Heart left ventricle (tissue), 16 donors: ENCODE data around the gene EMX1. TPM values are rescaled to one million over a fixed set of nuclear protein-coding genes. Genes with fewer than 3 reads are reported as not detected.

Experiments used
- ATAC-seq, 4 donors: fragments of 200-7000 bp; cut with Tn5 transposase; one replicate each; pipeline ENCODE4 v1.9.1; 2020 to 2022; ENCODE audit warnings: moderate library complexity in 4 of 4, mild to moderate bottlenecking in 3 of 4, moderate number of reproducible peaks in 1 of 4
- DNase-seq, 5 donors: peaks; one replicate each; pipeline ENCODE4 v3.0.0-alpha.2; 2020
- H3K27ac ChIP-seq, 12 donors: fragments of 200-600 bp; sonication (generic) in 4 of 12; one replicate each; pipeline versions ENCODE4 v1.5.0 to v1.8.0; 2016 to 2022; ENCODE audit warnings: mild to moderate bottlenecking in 2 of 12
- H3K27me3 ChIP-seq, 9 donors: fragments of 200-600 bp; sonication (generic) in 2 of 9; one replicate each; pipeline versions ENCODE4 v1.5.1 to v1.8.0; 2016 to 2022; ENCODE audit warnings: mild to moderate bottlenecking in 3 of 9
- H3K36me3 ChIP-seq, 9 donors: fragments of 200-600 bp; sonication (generic) in 2 of 9; one replicate each; pipeline versions ENCODE4 v1.5.0 to v1.8.0; 2018 to 2022; ENCODE audit warnings: mild to moderate bottlenecking in 2 of 9
- H3K4me1 ChIP-seq, 12 donors: fragments of 200-600 bp; sonication (generic) in 4 of 12; one replicate each; pipeline versions ENCODE4 v1.5.0 to v1.8.0; 2016 to 2022; ENCODE audit warnings: mild to moderate bottlenecking in 3 of 12
- H3K4me3 ChIP-seq, 12 donors: fragments of 200-600 bp; sonication (generic) in 4 of 12; one replicate each; pipeline versions ENCODE4 v1.5.0 to v1.8.0; 2017 to 2022; ENCODE audit warnings: mild to moderate bottlenecking in 9 of 12, moderate library complexity in 4 of 12
- H3K9me3 ChIP-seq, 12 donors: fragments of 200-600 bp; sonication (generic) in 4 of 12; one replicate each; pipeline versions ENCODE4 v1.5.0 to v1.8.0; 2016 to 2022; ENCODE audit warnings: mild to moderate bottlenecking in 1 of 12
- POLR2A ChIP-seq, 2 donors: fragments of 450-650 bp; IDR thresholded peaks; one replicate each; pipeline ENCODE4 v1.6.1; 2017; ENCODE audit warnings: antibody characterized with exemption in 2 of 2, mild to moderate bottlenecking in 2 of 2, moderate library complexity in 2 of 2
- WGBS, 4 donors: extraction: QIAGEN DNeasy Blood & Tissue Kit in 2 of 4; methylation state at CpG; one replicate each; pipeline versions ENCODE4 v1.1.5 to v1.1.7; 2013 to 2018; 5-methylcytosine and 5-hydroxymethylcytosine counted together
- intact Hi-C, 10 donors: fragments of 100-400 bp; cut with DNase I; formaldehyde crosslinking; loops; one replicate each; pipeline versions ENCODE4 v1.11.1 to v1.14.2; 2022
- polyA plus RNA-seq, 2 donors: library from polyadenylated mRNA; stranded (reverse); fragments of 200-250 nt; gene quantifications; one replicate each; pipeline ENCODE4 v1.2.3, GENCODE V29; 2013
- total RNA-seq, 9 donors: library from RNA; depleted of rRNA in 2 of 9; stranded (reverse); fragments of >200 nt in 2 of 9; fragmentation: NEBNext Ultra II Directional in 3 of 9; extraction: Animal tissue kit (Norgen Biotek cat#: 25700) in 3 of 9; gene quantifications; one replicate each; pipeline versions ENCODE4 v1.1.0 to v1.2.4, GENCODE V29; 2016 to 2023
- TF ChIP-seq, protein P1 (sequence below), 12 donors: fragments of 200-600 bp; sonication (generic) in 4 of 12; IDR thresholded peaks; one replicate each; pipeline versions ENCODE4 v1.5.0 to v1.8.0; 2018 to 2022; ENCODE audit warnings: antibody characterized with exemption in 12 of 12, mild to moderate bottlenecking in 5 of 12
- donor health status: ischemic (EF 13 %, LVEDD 7.1; RV severe dilation, severe dysfunction).
- donor health status: healthy with polysubstance abuse.
- donor health status: DM: no; HTN: yes; CAD: no.
- donor health status: DM: no; HTN: no; CAD: no.
- donor health status: ischemic (EF 25% LVEDD 6.9; RV normal size, moderate dysfunction).
- donor health status: ischemic (EF 25% LVEDD 5.7; RV mildly dilated, moderate dysfunction).
- donor health status: healthy.
- donor health status: DM: yes; HTN: yes; CAD: no.
- donor health status: ischemic (EF 35%, LVEDD 5.7; RV mildly dilated, moderate dysfunction).
- donor health status: nonischemic (EF 11% LVEDD 7.7; RV severe dilation, severe dysfunction).
- donor health status: DM: yes; HTN: yes; CAD: no.
- donor health status: PGD.
- donor health status: ischemic (EF 29% LVEDD 5.4; RV normal size, mild dysfunction).
- donor health status: nonischemic (EF 23%, LVEDD 6.1; RV moderate dilation, normal function).

EMX1 gene
- total and polyA plus RNA-seq, 11 donors: not detected

DNA sequence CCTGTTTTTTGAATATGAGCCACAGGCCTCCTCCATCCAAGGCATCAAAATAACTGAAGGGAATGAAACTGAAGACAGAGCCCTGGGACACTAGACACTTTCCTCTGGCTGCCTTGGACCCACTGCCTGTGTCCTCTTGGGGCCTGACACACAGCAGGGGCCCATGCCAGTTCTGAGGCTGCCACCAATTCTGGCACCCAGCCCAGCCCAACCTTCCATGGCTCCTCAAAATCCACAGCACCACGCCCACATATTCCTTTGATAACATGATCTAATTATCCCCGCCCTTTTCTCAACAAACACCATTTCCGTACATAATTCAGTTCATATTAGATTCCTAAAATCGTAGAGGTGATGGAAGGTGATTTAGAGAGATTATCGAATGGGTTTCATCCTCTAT lies 64.2 kb downstream of the EMX1 start:
- peaks cover 0 to 65% (median 38%) of the 10 kb centered on the region in 12 donors for H3K4me1 ChIP-seq
- H3K27ac ChIP-seq: peak overlapping the region in 4 of 12 donors; percentile 18 to 70 (median 41)
- DNase-seq (peak in 2 of 5 donors; percentile 30 to 60), ATAC-seq (no peak)
- no peaks in the 10 kb centered on the region for H3K27me3 ChIP-seq
- H3K9me3 ChIP-seq: no peaks in the 10 kb centered on the region
- H3K4me3 ChIP-seq: no peak overlapping the region
- intact Hi-C loops: no loop called here
- peaks cover 0 to 5% (median 0%) of the 10 kb centered on the region in 9 donors for H3K36me3 ChIP-seq
- no peak for TF ChIP-seq POLR2A (IDR thresholded peaks at IDR 0.05)
- 90 to 95% (median 93%) methylated on average over 5 of the region's 5 CpGs for WGBS, 4 donors

DNA sequence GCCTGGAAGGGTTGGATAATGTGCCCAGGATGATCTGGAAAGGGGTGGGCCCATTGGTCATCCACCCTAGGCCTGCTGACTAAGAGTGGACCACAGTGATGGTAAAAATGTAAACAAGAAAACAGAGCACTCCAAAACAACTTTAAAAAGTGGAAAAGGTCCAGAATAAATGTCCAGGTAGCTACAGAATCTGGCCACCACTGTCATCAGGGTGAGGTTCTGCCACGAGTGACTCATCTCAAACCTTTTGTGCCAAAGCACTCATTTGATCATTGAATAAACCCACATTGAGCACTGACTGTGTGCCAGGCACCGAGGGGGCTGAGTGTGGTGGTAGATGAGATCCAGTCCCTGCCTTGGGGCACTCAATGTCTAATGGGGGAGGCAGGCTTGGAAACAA lies 64.9 kb downstream of the EMX1 start:
- DNase-seq (no peak), ATAC-seq (no peak)
- H3K4me3 ChIP-seq: no peak overlapping the region
- 69 to 97% (median 90%) methylated on average over 2 of the region's 2 CpGs for WGBS, 4 donors
- intact Hi-C loops: no loop called here
- peak overlapping the region in 5 of 12 donors; percentile 76 to 91 (median 84) for H3K27ac ChIP-seq
- H3K36me3 ChIP-seq: peaks cover 0 to 7% (median 0%) of the 10 kb centered on the region in 9 donors
- peaks cover 0 to 69% (median 39%) of the 10 kb centered on the region in 12 donors for H3K4me1 ChIP-seq
- H3K9me3 ChIP-seq: no peaks in the 10 kb centered on the region
- TF ChIP-seq POLR2A (IDR thresholded peaks at IDR 0.05): no peak
- TF ChIP-seq, protein P1, sequence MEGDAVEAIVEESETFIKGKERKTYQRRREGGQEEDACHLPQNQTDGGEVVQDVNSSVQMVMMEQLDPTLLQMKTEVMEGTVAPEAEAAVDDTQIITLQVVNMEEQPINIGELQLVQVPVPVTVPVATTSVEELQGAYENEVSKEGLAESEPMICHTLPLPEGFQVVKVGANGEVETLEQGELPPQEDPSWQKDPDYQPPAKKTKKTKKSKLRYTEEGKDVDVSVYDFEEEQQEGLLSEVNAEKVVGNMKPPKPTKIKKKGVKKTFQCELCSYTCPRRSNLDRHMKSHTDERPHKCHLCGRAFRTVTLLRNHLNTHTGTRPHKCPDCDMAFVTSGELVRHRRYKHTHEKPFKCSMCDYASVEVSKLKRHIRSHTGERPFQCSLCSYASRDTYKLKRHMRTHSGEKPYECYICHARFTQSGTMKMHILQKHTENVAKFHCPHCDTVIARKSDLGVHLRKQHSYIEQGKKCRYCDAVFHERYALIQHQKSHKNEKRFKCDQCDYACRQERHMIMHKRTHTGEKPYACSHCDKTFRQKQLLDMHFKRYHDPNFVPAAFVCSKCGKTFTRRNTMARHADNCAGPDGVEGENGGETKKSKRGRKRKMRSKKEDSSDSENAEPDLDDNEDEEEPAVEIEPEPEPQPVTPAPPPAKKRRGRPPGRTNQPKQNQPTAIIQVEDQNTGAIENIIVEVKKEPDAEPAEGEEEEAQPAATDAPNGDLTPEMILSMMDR (IDR thresholded peaks at IDR 0.05): no peak
- H3K27me3 ChIP-seq: no peaks in the 10 kb centered on the region

DNA sequence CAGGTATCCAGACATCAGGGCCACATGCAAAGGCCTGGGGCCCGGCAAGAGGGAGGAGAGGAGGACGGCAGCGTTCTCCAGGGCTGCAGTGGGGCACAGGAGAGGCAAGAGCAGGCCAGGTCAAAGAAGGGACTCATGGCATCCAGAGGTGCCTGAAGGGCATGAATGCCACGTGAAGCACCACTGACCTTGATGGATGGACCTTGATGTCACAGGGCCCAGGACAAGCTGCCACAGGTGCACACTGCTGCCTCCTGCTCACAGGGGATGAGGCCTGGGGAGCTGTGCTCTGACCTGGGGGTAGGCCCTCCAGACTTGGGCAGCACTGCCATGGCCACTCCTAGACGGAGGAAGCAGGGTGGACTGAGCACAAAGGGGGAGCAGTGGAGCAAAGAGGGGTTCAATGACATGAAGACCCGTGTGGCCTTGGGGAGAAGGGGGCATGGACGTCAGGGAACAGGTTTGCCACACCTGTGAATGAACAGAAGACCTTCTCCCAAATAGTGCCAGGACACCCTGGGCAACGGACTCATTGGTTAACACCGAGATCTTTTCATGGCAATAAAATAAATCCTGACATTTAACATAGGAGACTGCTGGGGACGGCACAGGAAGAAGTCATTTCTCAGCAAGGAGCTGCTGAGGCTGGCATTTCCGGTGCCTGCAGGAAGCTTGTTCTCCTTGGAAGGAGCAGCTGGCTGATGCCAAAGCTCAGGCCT lies 65.6 kb downstream of the EMX1 start:
- DNase-seq (peak in 1 of 5 donors; percentile 32), ATAC-seq (no peak)
- Histone ChIP-seq H3K27me3 (no peaks in the 10 kb centered on the region), H3K27ac (peak overlapping the region; percentile 4 to 96 (median 84)), H3K4me1 (peaks cover 0 to 69% (median 39%) of the 10 kb centered on the region in 12 donors), H3K36me3 (peaks cover 0 to 14% (median 4%) of the 10 kb centered on the region in 9 donors), H3K9me3 (no peaks in the 10 kb centered on the region), H3K4me3 (no peak overlapping the region)
- intact Hi-C loops: no loop called here
- WGBS, 4 donors: 80 to 89% (median 84%) methylated on average over 10 to 11 of the region's 11 CpGs
- no peak for TF ChIP-seq POLR2A (IDR thresholded peaks at IDR 0.05)
- TF ChIP-seq, protein P1 (IDR thresholded peaks at IDR 0.05): no peak

DNA sequence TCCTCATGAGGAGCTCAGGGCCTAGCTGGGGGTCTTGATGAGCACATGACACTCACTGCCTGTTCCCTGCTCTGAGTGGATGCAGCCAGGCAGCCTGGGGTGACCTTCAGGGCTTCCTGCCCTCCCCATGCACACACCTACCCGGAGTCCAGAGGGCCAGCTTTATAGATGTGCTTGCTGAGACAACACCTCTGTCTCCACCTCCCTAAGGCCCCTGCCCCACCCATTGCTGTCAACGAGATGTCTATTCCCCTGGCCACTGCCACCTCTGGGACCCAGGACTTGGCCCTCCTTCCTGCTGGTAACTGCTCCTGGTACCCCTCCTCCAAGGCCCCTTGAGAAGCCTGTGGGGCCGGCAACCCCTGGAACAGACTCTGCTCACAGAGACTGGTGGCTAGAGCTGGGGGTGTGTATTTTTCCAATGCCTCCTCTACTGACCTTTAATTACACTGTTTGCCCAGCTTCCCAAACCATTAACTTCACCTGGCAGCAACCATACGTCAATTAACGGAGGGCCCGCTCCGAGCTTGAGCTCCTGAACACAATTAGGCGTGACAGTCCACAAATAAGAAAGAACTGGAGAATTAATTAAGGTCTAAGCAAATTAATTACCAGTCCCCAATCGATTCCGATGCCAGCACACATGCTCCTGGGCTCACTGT lies 66.3 kb downstream of the EMX1 start:
- intact Hi-C loops: no loop called here
- no peak for TF ChIP-seq POLR2A (IDR thresholded peaks at IDR 0.05)

DNA sequence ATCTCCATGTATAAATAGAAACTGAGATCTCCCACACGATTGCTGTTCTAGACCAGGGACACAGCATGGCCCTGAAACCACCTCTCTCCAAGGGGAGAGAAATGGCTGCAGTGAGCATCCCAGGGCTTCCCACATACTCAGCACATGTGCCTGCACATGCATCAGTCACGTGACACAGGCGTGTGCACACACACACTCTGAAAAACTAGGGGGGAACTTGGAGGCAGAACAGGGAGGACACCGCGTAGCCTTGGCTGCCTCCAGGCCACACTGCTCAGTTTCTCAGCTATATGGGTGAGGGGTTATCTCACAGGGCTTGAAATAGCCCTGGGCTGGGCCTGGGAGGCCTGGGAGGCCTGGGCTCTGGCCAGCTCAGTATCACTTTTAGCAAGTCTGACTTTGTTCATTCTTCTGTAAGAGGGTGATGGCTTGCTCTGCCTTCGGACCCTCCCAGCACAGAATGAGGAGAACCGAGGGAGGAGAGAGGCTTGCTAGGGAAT lies 66.9 kb downstream of the EMX1 start:
- Histone ChIP-seq H3K27ac (peak overlapping the region; percentile 27 to 96 (median 84)), H3K36me3 (peaks cover 0 to 18% (median 4%) of the 10 kb centered on the region in 9 donors), H3K4me1 (peaks cover 0 to 67% (median 39%) of the 10 kb centered on the region in 12 donors), H3K9me3 (no peaks in the 10 kb centered on the region), H3K4me3 (no peak overlapping the region), H3K27me3 (no peaks in the 10 kb centered on the region)
- WGBS, 4 donors: 32 to 51% (median 46%) methylated on average over 5 to 7 of the region's 7 CpGs
- ATAC-seq (peak; percentile 94 to 97 (median 96)), DNase-seq (peak; percentile 67 to 87 (median 75))
- intact Hi-C loops: no loop called here
- TF ChIP-seq, protein P1 (IDR thresholded peaks at IDR 0.05): no peak
- no peak for TF ChIP-seq POLR2A (IDR thresholded peaks at IDR 0.05)

More for the DNA sequence above, 66.3 kb downstream of the EMX1 start:
- H3K27ac ChIP-seq: peak overlapping the region; percentile 27 to 96 (median 84)
- H3K27me3 ChIP-seq: no peaks in the 10 kb centered on the region
- no peak overlapping the region for H3K4me3 ChIP-seq
- ATAC-seq (peak in 3 of 4 donors; percentile 10 to 35 (median 21)), DNase-seq (peak in 2 of 5 donors; percentile 41 to 52)
- peaks cover 0 to 69% (median 39%) of the 10 kb centered on the region in 12 donors for H3K4me1 ChIP-seq
- H3K9me3 ChIP-seq: no peaks in the 10 kb centered on the region
- 55 to 63% (median 59%) methylated on average over 10 of the region's 10 CpGs for WGBS, 4 donors
- peaks cover 0 to 18% (median 4%) of the 10 kb centered on the region in 9 donors for H3K36me3 ChIP-seq
